GM19455 (cell line): ENCODE data around the gene RFLNA.
A peak's percentile ranks its signal among the peaks of the same experiment; 100 is the strongest.
"Not testable (repeated sequence)": the region's sequence is repeated elsewhere in the genome, so short reads cannot be mapped to it uniquely, and the experiment has no call there.

Experiments used
- ATAC-seq: cut with Tn5 transposase; IDR thresholded peaks from one replicate; pipeline ENCODE4 v1.9.1; 2021; ENCODE audit not compliant: unreplicated experiment

Gene RFLNA

DNA sequence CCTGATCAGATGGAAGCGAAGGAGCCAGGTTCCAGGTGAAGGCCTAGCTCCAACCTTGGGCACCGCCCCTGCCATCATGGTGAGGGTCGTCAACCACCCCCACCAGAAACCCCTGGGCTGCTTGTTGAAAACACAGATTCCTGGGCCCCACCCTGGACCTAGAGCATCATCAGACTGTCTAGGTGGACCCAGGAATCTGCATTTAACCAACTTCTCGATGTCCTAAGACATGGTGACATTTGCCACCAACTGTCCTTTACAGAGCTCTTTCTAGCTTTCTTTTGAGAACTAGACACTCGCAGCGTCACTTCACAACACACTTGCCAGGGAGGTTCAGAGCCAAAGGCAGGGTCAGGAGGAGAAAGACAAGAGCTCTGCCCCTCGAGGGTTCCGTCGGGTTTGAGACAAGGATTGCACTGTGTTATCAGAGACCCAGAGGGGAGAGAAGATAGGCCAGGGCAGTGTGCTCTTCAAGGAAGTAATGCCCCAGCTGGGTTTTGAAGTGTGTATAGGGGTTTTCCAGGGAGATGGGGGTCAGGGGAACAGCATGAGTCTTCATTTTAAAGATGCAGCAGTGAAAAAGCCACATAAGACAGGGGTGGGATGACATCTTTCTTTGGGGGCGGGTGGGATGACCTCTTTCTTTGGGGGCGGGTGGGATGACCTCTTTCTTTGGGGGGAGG is 24.6 kb downstream of the RFLNA start:
- no peak for ATAC-seq

DNA sequence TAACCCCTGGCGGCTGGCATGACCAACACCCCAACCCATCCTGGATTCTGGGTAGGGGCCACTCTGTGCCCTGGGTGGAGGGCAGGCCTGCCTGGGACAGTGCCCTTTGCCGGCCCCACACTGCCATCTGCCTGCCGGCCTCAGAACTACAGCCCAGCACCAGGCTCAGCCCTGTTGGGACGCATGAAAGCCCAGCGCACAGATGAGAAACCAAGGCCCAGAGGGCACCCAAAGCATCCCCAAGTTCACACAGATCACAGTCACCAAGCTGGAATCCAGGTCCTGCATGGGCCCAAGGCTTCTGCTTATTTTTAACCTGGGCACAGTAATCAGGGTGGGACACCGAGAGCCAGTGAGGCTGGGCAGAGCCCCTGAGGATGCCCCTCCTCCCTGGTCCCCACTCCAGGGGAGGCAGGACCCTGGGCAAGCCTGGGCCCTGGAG is 26.2 kb downstream of the RFLNA start:
- ATAC-seq, result peak; percentile 73

DNA sequence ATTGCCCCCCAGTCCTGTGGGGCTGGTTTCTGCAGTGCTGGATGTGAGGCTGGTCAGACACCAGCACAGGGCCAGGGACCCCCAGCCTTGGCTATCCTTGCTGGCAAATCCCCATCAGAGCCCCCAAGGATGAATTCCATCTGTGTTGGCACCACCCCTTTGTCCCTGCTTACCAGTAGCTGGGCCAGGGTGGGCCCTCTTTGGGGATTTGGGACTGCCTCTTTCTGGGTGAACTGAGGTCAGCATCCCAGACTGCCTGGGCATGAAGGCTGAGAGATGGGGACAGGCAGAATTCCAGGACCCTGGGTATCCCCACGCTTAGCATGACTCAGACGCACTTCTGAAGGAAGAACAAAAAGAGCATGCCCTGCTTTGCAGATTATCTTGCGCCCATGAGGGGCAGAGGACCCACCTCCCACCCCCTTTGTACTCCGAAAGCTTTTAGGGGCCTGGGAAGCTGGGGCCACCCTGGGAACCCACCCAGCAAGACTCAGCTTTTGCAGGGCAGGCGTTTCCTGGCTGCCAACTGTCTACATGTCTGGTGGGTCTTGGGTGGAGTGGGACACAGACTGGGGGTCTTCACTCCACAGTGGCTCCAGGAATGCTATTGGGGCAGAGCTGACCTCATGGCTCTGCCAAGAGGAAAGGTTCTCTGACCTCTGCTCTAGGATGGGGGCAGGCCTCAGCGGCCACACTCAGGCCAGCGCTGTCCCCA is 26.8 kb downstream of the RFLNA start:
- ATAC-seq, result peak; percentile 13

DNA sequence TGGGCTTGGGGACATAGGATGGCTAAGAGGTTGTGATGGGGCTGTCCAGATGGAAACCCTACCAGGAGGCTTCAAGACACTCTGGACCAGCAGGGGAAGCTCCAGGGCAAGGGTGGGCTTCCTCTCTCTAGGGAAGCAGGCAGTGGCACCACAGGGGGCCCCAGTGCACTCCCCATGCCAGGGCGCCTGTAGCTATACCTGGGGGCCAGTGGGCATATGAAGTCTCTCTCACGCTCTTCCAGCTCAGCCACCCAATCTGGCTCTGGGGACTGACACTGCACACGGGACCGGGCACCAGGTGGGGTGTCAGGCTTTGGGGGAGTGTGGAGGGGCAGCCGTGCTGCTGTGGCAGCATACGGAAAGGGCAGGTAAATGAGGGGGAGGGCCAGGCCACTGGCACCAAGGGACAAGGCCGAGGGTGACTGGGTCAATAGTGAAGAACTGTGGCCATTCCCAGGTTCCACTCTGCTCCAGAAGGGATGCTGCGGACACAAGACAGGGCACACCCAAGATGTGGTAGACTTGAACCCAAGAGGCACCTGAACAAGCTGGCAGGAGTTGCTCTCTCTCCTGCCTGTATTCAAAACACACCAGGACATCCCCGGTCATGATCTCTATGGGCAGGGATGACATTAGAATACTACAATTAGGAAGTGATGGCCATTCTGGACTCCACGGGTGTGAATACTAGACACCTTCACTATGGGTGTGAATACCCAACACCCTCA is 27.5 kb downstream of the RFLNA start:
- ATAC-seq, result no peak

DNA sequence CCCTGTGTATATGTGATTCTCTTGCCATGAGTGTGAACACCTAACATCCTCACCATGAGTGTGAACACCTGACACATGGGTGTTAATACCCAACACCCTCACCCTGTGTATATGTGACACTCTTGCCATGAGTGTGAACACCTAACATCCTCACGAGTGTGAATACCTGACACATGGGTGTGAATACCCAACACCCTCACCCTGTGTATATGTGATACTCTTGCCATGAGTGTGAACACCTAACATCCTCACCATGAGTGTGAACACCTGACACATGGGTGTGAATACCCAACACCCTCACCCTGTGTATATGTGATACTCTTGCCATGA is 28.1 kb downstream of the RFLNA start:
- not testable (repeated sequence) for ATAC-seq

DNA sequence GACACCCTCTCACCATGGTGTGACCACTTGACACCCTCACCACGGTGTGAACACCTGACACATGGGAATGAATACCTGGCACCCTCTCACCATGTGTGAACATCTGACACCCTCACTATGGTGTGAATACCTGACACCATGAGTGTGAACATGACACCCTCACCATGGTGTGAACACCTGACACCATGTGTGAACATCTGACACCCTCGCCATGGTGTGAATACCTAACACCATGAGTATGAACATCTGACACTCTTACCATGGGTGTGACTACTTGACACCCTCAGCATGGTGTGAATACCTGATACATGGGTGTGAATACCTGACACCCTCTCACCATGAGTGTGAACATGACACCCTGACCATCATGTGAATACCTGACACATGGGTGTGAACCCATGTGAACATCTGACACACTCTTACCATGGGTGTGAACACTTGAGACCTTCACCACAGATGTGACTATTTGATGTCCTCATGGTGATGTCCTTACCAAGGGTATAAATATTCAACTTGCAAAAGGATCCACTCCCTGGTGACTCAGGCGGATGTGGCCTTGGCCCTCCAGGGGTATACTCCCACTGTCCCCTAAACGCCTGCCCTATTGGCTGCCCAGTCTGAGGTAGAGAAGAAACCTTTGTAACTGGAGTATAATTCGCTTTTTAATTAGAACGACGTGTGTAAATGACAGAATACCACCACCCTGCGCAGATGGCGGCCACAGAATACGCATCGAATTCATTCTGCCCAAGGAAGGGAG is 29.1 kb downstream of the RFLNA start:
- no peak for ATAC-seq

DNA sequence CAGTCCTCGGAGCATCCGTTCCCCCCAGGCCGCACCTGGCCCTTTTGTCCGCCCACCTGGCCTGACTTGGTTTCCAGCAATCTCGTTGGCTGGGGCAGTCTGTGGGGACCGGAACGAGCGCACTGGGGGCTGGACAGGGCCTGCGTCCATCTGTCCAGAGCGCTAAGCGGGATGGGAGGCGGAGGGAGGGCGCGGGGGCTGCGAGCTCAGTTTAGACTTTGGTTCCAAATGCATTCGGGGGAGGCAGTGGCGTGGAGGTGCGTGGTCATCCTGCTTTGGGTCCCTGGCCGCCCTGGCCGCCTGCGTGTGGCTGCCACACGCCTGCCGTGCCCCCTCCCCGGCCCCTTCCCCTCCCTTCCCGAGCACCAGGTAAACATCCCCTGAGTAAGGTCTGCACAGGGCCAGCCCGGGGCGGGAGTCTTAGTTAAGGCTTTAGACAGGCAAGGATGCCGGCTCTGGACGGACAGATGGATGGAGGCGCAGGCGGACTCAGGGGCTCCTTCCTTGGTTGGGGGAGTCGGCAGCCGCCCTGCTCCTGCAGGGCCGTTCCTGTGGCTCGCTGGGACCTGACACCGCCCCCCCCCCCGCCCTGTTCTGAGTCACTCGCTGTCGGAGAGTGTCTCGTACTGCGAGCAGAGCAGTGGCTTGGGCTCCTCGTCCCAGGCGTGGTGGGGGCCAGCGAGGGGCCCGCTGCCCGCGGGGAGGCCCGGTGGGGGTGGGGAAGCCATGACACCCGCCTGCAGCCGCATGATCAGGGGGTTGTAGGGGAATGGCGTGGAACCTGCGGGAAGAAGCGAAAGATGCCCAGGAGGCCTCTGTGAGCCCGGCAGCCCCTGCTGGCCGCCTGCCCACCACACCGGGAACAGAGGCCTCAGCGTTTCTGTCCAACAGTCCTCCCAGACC is 30.2 kb downstream of the RFLNA start:
- no peak for ATAC-seq

DNA sequence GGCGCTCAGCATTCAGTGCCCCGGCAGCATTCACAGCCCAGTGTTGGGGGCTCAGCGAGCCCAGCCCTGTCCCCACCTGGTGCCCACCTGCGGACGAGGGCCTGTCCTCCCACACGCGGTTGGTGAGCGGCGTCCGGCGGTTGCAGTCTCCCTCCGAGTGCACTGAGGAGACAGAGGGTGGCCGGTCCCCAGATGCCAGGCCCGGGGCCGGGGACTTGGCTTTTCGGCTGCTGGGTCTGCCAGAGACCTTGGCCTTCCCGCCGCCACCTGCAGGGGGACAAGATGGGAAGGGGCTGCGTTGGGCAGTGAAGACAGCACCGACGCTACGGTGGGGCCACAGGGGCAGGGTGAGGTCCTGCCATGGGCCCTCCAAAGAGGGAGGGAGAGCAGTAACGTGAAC is 31.2 kb downstream of the RFLNA start:
- no peak for ATAC-seq

DNA sequence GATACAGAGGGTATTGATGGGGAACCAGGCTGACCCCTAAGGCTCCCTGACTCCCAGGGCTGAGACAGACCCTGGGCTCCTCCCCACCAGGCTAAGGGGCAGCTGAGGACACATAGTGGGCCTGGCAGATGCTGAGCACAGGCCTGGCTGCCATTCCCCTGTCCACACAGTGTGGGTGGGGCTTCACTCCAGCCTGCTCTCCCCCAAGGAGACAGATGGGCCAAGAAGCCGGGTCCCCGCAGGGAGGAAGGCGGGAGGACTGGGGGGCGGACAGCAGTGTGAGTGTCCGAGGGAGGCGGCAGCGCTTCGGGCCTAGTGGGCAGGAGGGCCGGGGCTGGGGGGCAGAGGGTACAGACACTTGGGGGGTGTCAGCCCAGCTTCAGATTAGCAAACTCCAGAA is 32.0 kb downstream of the RFLNA start:
- no peak for ATAC-seq

DNA sequence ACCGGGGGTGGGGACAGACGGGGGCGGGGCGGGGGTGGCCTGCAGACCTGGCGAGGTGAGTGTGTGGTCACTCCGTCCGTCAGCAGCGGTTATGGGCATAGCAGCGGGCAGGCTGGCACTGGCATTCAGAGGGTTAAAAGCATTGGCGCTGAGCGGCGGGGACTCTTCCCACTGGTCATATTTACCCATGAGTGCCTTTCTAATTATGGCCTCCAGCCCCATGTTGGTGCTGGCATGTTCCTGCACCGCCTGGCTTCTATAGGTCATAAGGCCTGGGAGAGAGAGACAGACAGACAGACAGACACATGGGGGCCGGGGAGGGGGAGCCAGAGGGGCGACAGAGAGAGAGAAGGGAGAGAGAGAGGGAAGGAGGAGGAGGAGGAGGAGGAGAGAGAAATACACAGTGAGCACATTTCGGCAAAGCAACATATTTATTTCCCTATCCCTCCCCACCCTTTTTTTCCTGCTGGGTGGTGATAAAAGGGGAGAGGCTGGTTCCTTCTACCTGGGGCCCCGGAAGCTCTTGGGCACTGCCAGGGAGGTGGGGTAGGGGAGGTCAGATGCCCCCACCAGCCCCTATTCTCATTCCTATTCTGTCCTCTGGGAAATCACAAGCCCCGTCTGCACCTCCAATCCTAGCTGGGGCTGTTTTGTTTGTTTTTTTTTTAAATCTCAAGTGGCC is 32.6 kb downstream of the RFLNA start:
- no peak for ATAC-seq

DNA sequence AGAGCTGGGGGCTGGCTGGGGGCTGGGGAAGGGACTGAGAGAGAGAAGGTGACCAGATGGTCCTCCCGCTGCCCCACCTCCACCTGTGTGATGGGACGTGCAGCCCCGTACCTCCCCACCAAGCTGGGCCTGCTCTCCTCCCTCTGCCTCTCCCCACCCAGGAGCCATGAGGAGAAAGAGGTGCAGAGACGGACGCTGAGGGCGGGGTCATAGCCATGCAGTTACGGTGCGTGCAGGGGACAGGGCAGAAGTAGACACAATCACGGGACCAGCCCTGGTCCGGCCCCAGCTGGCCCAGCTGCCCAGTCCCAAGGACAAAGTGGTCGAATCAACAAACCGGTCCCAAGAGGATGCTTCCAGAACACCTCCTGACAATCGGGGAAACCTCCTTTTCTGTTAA is 33.2 kb downstream of the RFLNA start:
- ATAC-seq, result no peak

DNA sequence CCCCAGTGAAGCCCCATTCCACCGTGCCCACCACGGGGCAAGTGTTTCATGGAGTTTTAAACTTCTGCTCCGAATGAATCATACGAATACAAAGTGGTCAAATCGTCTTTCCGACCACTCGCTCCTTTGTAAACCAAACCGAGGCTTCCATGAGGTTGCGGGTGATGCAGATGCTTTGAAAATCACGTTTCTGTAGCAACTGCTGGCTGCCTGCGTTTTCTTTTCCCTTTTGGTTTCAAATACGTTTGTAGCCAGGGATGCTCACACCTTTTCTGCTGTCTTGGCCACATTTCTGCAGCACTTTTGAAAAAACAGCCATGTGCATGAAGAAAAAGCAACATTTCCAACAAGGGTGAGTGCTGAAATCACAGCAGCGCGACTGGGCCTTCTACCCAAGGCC is 33.7 kb downstream of the RFLNA start:
- ATAC-seq, result no peak

DNA sequence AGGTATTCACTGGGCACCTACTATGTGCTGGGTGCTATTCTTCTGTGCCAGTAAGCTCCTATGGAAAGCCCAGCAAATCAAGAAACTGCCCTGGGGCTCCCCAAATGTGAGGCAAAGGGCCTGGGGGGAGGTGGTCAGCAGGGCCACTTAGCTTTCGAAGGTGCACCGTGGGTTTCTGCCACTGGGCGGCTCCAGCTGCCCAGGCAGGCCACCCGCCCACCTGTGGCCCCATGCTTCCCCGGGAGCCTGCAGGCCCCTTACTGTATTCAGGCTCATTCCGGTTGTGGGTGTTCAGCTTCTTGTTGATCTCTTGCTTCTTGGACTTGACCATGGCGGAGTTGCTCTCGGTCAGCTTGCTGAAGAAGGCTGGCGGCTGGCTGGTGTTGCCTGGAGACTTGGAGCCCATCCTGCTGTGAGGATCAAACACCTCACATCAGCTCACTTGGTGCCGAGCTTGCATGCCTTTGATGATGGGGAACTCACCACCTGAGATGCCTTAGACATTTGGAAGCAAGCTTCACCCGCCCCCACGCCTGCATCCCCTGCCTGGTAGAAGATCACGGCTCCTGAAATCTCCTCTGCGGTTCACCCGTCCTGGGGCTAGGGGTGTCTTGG is 37.3 kb downstream of the RFLNA start:
- no peak for ATAC-seq

DNA sequence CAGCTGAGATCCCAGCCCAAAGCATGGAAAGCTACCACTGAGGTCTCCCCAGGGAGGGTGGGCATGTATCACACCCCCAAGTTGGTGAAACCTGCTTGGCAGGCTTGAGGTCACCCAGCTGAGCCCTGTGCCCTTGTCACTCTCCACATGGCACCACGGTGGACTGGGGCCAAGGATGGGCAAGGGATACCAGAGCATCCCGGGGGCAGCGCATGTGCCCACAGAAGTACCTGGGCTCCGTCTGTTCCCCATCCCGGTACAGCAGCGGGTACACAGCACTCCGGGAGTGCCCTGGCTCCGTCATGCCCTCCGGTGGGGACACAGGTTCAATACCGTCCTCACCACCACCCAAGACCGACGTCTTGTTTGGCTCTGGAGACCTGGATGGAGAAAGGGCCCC is 38.0 kb downstream of the RFLNA start:
- ATAC-seq, result no peak

DNA sequence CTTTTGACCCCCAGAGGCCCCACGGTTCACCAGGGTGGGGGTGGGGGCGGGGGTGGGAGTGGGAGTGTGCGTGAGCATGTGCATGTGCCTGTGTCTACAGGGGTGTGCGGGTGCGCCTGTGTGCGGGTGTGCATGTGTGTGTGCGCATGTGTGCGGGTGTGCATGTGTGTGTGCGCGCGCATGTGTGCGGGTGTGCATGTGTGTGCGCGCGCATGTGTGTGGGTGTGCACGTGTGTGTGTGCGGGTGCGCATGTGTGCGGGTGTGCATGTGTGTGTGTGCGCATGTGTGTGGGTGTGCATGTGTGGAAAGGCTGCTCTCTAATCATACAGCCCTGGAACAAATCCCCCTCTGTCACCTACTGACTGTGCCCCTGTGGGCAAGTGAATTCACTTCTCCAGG is 38.8 kb downstream of the RFLNA start:
- no peak for ATAC-seq

DNA sequence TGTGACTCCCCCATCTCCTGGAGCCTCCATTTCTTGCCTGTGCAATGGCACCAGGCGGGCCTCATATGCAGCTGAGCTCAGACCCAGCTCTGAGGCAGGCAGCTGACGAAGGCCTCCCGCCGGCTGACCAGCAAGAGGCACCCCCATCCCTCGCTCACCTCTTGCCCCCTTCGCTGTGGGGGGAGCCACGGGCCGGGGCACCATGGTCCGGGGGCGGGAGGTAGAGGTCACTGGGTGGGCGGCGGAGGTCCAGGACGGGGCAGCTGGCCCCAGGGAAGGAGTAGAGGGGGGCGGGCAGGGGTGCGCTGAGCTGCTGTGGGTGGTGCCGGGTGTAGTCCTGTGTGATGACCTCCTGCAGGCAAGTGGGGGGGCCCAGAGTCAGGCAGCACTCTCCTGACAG is 39.4 kb downstream of the RFLNA start:
- no peak for ATAC-seq

DNA sequence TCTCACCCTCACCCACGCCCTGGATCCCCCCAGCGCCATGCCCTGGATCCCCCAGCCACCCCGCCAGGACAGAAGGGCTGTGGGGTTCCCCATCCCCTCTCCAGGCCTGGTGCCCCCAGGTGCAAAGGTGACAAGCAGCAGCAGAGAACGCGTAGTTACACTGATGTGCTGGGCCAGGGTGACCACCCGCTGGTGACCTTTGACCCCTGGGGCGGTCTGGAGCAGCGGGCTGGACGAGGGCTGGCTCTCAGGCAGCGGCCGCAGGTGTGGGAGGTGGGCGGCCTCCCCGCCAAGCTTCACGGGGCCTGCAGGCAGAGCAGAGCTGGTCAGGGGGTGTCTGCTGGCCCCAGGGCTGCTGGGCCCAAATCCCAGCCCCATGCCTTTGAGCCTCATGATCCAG is 40.1 kb downstream of the RFLNA start:
- ATAC-seq, result no peak

DNA sequence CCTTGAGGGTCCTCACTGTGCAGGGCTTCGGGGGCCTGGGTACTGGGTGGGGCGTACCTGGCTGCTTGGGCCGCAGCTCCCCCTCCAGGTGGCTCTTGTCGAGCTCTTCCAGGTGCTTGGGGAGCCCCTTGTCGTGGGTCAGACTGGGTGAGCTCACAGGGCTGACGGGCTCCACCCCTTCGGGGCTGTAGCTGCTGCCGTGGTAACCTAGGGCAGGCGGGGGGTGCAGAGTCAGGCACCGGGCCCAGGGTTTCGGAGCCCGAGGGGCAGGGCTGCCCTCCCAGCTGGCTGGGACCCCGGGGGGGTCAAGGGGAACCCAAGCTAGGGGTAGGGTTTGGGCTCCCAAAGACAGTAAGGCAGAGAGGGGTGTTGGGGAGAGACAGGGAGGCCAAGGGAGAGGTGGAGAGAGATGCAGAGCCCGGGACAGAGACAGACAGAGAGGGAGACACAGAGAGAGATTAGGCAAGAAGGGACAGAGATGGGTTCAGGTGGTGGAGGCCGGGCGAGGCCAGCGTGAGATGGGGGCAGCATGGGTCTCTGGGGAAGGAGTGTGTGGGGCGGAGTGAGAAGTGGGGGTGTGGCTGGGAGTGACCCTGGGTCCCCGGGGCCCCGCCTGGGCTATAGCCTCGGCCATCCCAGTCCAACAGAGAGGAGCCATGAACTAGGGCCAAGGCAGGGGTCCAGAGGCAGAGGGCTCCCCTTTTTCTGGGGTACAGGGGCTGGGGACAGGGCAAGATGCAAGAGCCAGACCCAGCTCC is 40.7 kb downstream of the RFLNA start:
- ATAC-seq, result no peak

DNA sequence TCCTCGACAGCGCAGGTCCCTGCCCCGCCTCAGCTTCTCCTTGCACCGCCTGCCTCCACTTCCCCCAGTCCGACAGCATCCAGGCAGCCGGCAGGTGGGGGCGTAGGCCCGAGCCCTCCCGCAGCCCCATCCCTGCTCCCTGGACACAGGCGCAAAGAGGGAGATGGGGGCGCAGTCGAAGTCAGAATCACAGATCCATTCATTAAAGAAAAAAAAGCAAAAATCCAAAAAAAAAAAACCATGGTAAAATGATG is 41.2 kb downstream of the RFLNA start:
- ATAC-seq, result no peak
